Amygdala (tissue), 56 donors: Measurements from ENCODE around the gene PPP5C.

Source experiments
- DNase-seq, 56 donors: peaks; one replicate each; lab custom pipeline; 2025; lab: John Stamatoyannopoulos, UW

The PPP5C gene

GRCh38 chr19:46330319-46330918, 16.5 kb upstream of the PPP5C start:
- no peak for DNase-seq

- no peak for DNase-seq
Observed at GRCh38 chr19:46337487-46337886, 9.4 kb upstream of the PPP5C start.

GRCh38 chr19:46339446-46339845, 7.4 kb upstream of the PPP5C start:
- DNase-seq, result no peak

- DNase-seq, result no peak
Observed at GRCh38 chr19:46340051-46340659, 6.7 kb upstream of the PPP5C start.

- no peak for DNase-seq
Observed at GRCh38 chr19:46341937-46342336, 5.0 kb upstream of the PPP5C start.

- no peak for DNase-seq
Observed at GRCh38 chr19:46344363-46344762, 2.5 kb upstream of the PPP5C start.

GRCh38 chr19:46345157-46345556, 1.7 kb upstream of the PPP5C start:
- DNase-seq, result no peak

GRCh38 chr19:46347572-46347883, 641 bp downstream of the PPP5C start:
- no peak for DNase-seq

- DNase-seq, result no peak
Observed at GRCh38 chr19:46347985-46348384, 1.1 kb downstream of the PPP5C start.

- no peak for DNase-seq
Observed at GRCh38 chr19:46349311-46349993, 2.6 kb downstream of the PPP5C start.

- DNase-seq, result peak in 9 of 56 donors; percentile 8 to 38 (median 20)
Observed at GRCh38 chr19:46350029-46350757, 3.3 kb downstream of the PPP5C start.

GRCh38 chr19:46350758-46351159, 3.9 kb downstream of the PPP5C start:
- no peak for DNase-seq

GRCh38 chr19:46351241-46352041, 4.6 kb downstream of the PPP5C start:
- peak in 6 of 56 donors; percentile 3 to 24 (median 10) for DNase-seq

GRCh38 chr19:46353730-46354528, 7.0 kb downstream of the PPP5C start:
- no peak for DNase-seq

GRCh38 chr19:46355234-46356148, 8.6 kb downstream of the PPP5C start:
- no peak for DNase-seq

GRCh38 chr19:46356149-46357055, 9.5 kb downstream of the PPP5C start:
- DNase-seq, result no peak

- DNase-seq, result no peak
Observed at GRCh38 chr19:46357846-46358583, 11.1 kb downstream of the PPP5C start.
